Measurements from ENCODE around the gene NXPH2. TPM values are rescaled to one million over a fixed set of nuclear protein-coding genes. Genes with fewer than 3 reads are reported as not detected.

NXPH2 gene
- total and polyA plus RNA-seq, 2 of the 13 experiments (the other 11 are each of a cell fraction or from before 2014, with no cell fraction given): not detected

DNA sequence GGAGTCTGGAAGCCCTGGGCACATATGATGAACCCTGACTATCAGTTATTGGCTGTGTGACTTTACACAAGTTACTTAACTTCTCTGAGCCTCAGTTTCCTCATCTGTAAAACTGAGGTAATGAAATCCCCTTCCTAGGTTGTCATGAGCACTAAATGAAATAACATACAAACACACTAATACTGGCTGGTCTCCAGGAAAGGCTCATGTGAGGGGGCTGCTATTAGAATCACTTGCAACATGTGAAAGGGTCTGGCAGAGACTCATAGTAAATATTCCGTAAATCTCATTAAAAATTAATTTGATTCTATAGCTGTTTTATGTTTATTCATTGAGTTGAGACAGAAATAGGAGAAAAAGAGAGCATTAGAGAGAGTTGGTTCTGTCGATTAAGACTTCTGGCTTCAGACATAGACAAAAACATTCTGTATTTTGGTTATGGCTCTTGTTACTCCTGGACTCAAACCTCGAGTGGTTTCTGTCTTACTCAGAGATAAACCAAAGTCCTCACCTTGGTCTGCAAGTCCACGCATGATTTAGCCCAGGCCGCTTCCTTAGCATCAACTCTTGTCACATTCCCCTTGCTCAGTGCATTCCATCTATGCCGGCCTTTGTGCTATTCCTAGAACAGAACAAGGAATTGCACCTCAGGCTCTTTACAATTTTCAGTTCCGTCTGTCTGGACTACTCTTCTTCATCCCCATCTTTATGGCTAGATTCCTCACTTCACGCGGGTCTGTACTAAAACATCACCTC is 139.1 kb downstream of the NXPH2 start (continued):
- no peak for TF ChIP-seq LRRFIP1 (CRISPR knock-in tag; conservative IDR thresholded peaks at IDR 0.05)
- TF ChIP-seq BCL6 (CRISPR knock-in tag; IDR thresholded peaks at IDR 0.05): no peak
- TF ChIP-seq AFF4 (CRISPR knock-in tag; IDR thresholded peaks at IDR 0.05): no peak
- TF ChIP-seq ZNF260 (CRISPR knock-in tag; IDR thresholded peaks at IDR 0.05; ENCODE audit: borderline replicate concordance, low read depth): no peak

DNA sequence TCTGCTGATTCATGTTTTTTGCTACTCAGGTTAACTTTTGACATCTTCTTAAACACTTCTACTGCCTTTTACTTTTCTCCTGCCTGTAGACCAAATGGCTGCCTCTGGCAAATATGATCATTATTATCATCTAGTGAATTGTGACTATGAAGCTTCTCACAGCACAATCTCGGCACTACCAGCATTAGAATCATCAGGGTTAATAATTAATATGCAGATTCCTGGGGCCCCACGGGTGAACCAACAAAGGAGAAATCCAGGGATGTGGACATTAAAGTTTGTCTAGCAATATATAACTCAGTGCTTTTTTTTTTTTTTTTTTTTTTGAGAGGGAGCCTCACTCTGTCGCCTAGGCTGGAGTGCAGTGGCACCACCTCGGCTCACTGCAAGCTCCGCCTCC is 142.5 kb downstream of the NXPH2 start:
- H2AFZ ChIP-seq (ENCODE audit: low read length): no peak overlapping the region
- no peaks in the 10 kb centered on the region for H3K4me1 ChIP-seq (ENCODE audit: insufficient read depth, low read length)
- no peaks in the 10 kb centered on the region for H3K9me3 ChIP-seq (ENCODE audit: low read length)
- no peaks in the 10 kb centered on the region for H3K79me2 ChIP-seq (ENCODE audit: insufficient read depth, low read length)
- H3K27ac ChIP-seq (ENCODE audit: extremely low read length, insufficient read depth, low read length): no peak overlapping the region
- H3K4me2 ChIP-seq (ENCODE audit: low read depth, low read length): no peak overlapping the region
- no peaks in the 10 kb centered on the region for H3K27me3 ChIP-seq (ENCODE audit: control insufficient read depth in 1 of 2, insufficient read depth in 2 of 2, low read length in 2 of 2)
- ChIA-PET CTCF (ENCODE audit: low intra/inter-chr PET ratio, low total read pairs) (no interaction called here), POLR2A (no interaction called here)
- no peak overlapping the region for H3K9ac ChIP-seq (ENCODE audit: insufficient read depth, low read depth, low read length)
- TF ChIP-seq SRSF1 (optimal IDR thresholded peaks at IDR 0.05; ENCODE audit: low read depth, low read length): no peak
- TF ChIP-seq MXD4 (CRISPR knock-in tag; IDR thresholded peaks at IDR 0.05): no peak
- TF ChIP-seq DNMT3B (CRISPR knock-in tag; conservative IDR thresholded peaks at IDR 0.05): no peak
- TF ChIP-seq, protein P1, sequence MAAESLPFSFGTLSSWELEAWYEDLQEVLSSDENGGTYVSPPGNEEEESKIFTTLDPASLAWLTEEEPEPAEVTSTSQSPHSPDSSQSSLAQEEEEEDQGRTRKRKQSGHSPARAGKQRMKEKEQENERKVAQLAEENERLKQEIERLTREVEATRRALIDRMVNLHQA (CRISPR knock-in tag; IDR thresholded peaks at IDR 0.05): no peak
- TF ChIP-seq ZNF503 (CRISPR knock-in tag; IDR thresholded peaks at IDR 0.05): no peak
- 0 out of 4 replicates have a peak, but pooled peaks of 1 of the 2 experiments have one; percentile 13 for TF ChIP-seq MAFK (conservative IDR thresholded peaks at IDR 0.05 in 1 of 2, IDR thresholded peaks at IDR 0.05 in 1 of 2; ENCODE audit: low read length in 2 of 2)
- H3K36me3 ChIP-seq (replicated peaks in 1 of 2; ENCODE audit: control insufficient read depth in 1 of 2, insufficient read depth in 2 of 2, low read length in 2 of 2): no peaks in the 10 kb centered on the region
- no TSS peak for BruUV-seq (replicated peaks)
- H4K20me1 ChIP-seq (ENCODE audit: insufficient read depth, low read length): no peaks in the 10 kb centered on the region
- H3K4me3 ChIP-seq (replicated peaks in 1 of 3; ENCODE audit: insufficient read depth in 1 of 3, low read depth in 2 of 3, low read length in 3 of 3): no peak overlapping the region
- in situ Hi-C loops (cut with HindIII; ENCODE audit: extremely low pct_ligation_motif_present, low pct_unique_long_range_greater_than_20kb): no loop called here
- WGBS (ENCODE audit: low lambda C conversion rate): 27% methylated on average over 5 of the region's 5 CpGs
- FAIRE-seq (no peak), DNase-seq (ENCODE audit: low spot score) (no peak), ATAC-seq (no peak)
- intact Hi-C loops (cut with micrococcal nuclease; ENCODE audit: unreplicated experiment): no loop called here

Measured in HepG2 (cell line).